Hindlimb muscle (tissue), 1 donor: ENCODE measurements around the gene POT1. TPM values are rescaled to one million over a fixed set of nuclear protein-coding genes. Genes with fewer than 3 reads are reported as not detected.

Experiments
- polyA plus RNA-seq: library from polyadenylated mRNA; unstranded; fragments of 120-200 nt; gene quantifications from one replicate; pipeline ENCODE4 v1.2.1, GENCODE V29; 2013; ENCODE audit not compliant: insufficient read length

POT1 gene
- polyA plus RNA-seq, 1 donor, result 15.7 TPM

Other genes with a start within 250 kb of the POT1 start
- gene GPR37, start 164.0 kb downstream of the POT1 start, polyA plus RNA-seq, result 41.0 TPM